PC-9 (cell line): ENCODE measurements around the gene CCL16. TPM values are rescaled to one million over a fixed set of nuclear protein-coding genes. Genes with fewer than 3 reads are reported as not detected.
A peak's percentile ranks its signal among the peaks of the same experiment; 100 is the strongest.

ENCODE experiments used
- BruUV-seq: library from RNA; stranded (reverse); fragments of 400-500 nt; replicated peaks from 2 replicates; lab custom pipeline; 2021; lab: Mats Ljungman, UMichigan
- CTCF ChIA-PET: fragments of 300-600 bp; sonication (Branson Sonifier 250); formaldehyde crosslinking; loops from one replicate; lab custom pipeline; 2022; ENCODE audit warnings: antibody characterized with exemption; lab: Charles Lee
- POLR2A ChIA-PET: fragments of 300-600 bp; sonication (Branson Sonifier 250); formaldehyde crosslinking; loops from one replicate; lab custom pipeline; 2022; ENCODE audit warnings: antibody characterized with exemption; ENCODE audit not compliant: unreplicated experiment; lab: Charles Lee
- DNase-seq, 2 experiments: peaks; one replicate each; pipeline versions ENCODE4 v3.0.0 to v3.0.0-alpha.2; 2015 to 2022; ENCODE audit warnings: mixed read lengths in 1 of 2
- H2AFZ ChIP-seq: fragments of 200-600 bp; sonication (generic); 2 replicates; pipeline ENCODE4 v1.8.1; 2017; ENCODE audit warnings: antibody characterized with exemption
- H3F3A ChIP-seq: fragments of 200-600 bp; sonication (generic); 2 replicates; pipeline ENCODE4 v1.8.1; 2017; ENCODE audit warnings: antibody characterized with exemption, mild to moderate bottlenecking, low read depth; ENCODE audit not compliant: insufficient read depth
- H3K27ac ChIP-seq: fragments of 200-600 bp; sonication (generic); 2 replicates; pipeline ENCODE4 v1.6.1; 2016; ENCODE audit warnings: mixed run types
- H3K27me3 ChIP-seq: fragments of 200-600 bp; sonication (generic); 2 replicates; pipeline ENCODE4 v1.6.1; 2016; ENCODE audit warnings: low read depth, mixed run types; ENCODE audit not compliant: insufficient read depth
- H3K36me3 ChIP-seq: fragments of 200-600 bp; sonication (generic); 2 replicates; pipeline ENCODE4 v1.6.1; 2016; ENCODE audit warnings: low read depth, mixed run types
- H3K4me1 ChIP-seq: fragments of 200-600 bp; sonication (generic); replicated peaks from 2 replicates; pipeline ENCODE4 v1.6.1; 2016; ENCODE audit warnings: mixed run types; ENCODE audit not compliant: insufficient read depth
- H3K4me2 ChIP-seq: fragments of 200-600 bp; sonication (generic); 2 replicates; pipeline ENCODE4 v1.6.1; 2017; ENCODE audit warnings: mixed run types
- H3K4me3 ChIP-seq: fragments of 200-600 bp; sonication (generic); 2 replicates; pipeline ENCODE4 v1.6.1; 2016; ENCODE audit warnings: mixed run types
- H3K79me2 ChIP-seq: fragments of 200-600 bp; sonication (generic); 2 replicates; pipeline ENCODE4 v1.6.1; 2017; ENCODE audit warnings: low read depth, mixed run types
- H3K9me2 ChIP-seq: fragments of 200-600 bp; sonication (generic); 2 replicates; pipeline ENCODE4 v1.8.1; 2017; ENCODE audit warnings: mild to moderate bottlenecking; ENCODE audit not compliant: insufficient read depth
- H3K9me3 ChIP-seq: fragments of 200-600 bp; sonication (generic); 2 replicates; pipeline ENCODE4 v1.8.1; 2016; ENCODE audit warnings: low read depth; ENCODE audit not compliant: insufficient read depth
- H4K20me1 ChIP-seq: fragments of 200-600 bp; sonication (generic); 2 replicates; pipeline ENCODE4 v1.8.1; 2017; ENCODE audit not compliant: insufficient read depth
- EZH2 ChIP-seq: fragments of 200-600 bp; sonication (generic); IDR thresholded peaks from 2 replicates; pipeline ENCODE4 v1.8.0; 2017; ENCODE audit warnings: antibody characterized with exemption, low read depth
- intact Hi-C: fragments of 100-400 bp; cut with micrococcal nuclease; formaldehyde crosslinking; loops from one replicate; pipeline ENCODE4 v1.10.0; 2022; ENCODE audit not compliant: unreplicated experiment
- total RNA-seq: library from RNA; stranded (reverse); gene quantifications from 2 replicates; pipeline ENCODE4 v1.2.3, GENCODE V29; 2021
- TF ChIP-seq, protein P1 (sequence below): fragments of 200-600 bp; sonication (generic); conservative IDR thresholded peaks from 2 replicates; pipeline ENCODE4 v1.6.1; 2017; ENCODE audit warnings: mixed run types, antibody characterized with exemption, mild to moderate bottlenecking, moderate library complexity

CCL16 gene
- total RNA-seq, 1 experiment from 2014 or later: not detected

DNA sequence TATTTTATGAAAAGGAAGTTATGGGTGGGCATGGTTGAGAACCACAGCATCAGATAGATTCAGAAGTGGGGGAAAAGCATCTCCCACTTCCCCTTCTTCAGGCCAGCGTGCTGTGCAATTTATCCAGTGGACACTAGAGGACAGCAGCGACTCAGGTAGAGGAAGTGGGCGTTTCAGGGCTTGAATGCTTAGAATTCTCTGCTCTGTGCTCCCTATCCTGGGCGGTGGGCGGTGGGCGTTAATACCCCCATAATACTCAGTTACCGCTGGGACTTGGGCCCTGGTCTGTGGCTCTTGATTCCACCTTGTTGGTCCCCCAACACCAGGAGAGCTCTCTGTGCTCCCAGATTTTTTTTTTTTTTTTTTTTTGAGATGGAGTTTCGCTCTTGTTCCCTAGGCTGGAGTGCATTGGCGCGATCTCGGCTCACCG, 34.1 kb downstream of the CCL16 start:
- POLR2A ChIA-PET: no interaction called here
- H3K4me2 ChIP-seq: peak overlapping the region; percentile 49
- H2AFZ ChIP-seq: no peak overlapping the region
- TF ChIP-seq, protein P1, sequence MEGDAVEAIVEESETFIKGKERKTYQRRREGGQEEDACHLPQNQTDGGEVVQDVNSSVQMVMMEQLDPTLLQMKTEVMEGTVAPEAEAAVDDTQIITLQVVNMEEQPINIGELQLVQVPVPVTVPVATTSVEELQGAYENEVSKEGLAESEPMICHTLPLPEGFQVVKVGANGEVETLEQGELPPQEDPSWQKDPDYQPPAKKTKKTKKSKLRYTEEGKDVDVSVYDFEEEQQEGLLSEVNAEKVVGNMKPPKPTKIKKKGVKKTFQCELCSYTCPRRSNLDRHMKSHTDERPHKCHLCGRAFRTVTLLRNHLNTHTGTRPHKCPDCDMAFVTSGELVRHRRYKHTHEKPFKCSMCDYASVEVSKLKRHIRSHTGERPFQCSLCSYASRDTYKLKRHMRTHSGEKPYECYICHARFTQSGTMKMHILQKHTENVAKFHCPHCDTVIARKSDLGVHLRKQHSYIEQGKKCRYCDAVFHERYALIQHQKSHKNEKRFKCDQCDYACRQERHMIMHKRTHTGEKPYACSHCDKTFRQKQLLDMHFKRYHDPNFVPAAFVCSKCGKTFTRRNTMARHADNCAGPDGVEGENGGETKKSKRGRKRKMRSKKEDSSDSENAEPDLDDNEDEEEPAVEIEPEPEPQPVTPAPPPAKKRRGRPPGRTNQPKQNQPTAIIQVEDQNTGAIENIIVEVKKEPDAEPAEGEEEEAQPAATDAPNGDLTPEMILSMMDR: peak; percentile 85
- no peak for TF ChIP-seq EZH2
- no peaks in the 10 kb centered on the region for H3F3A ChIP-seq
- DNase-seq: peak in 1 of 2 experiments; percentile 47
- H3K9me3 ChIP-seq: no peaks in the 10 kb centered on the region
- intact Hi-C loops: loop anchor here (10.0 kb wide), 1 partner anchor 92 kb away; no protein-coding TSS in a partner anchor
- H3K4me1 ChIP-seq: no peaks in the 10 kb centered on the region
- H4K20me1 ChIP-seq: no peaks in the 10 kb centered on the region
- no TSS peak for BruUV-seq
- no peak overlapping the region; the same call in 1 of the 2 replicates for H3K4me3 ChIP-seq
- H3K9me2 ChIP-seq: no peaks in the 10 kb centered on the region
- peaks cover 28% of the 10 kb centered on the region for H3K27me3 ChIP-seq
- no peaks in the 10 kb centered on the region for H3K79me2 ChIP-seq
- no peak overlapping the region for H3K27ac ChIP-seq
- CTCF ChIA-PET: interaction anchor here (0.7 kb wide), 1 partner anchor 65 kb away, joined by 6 read pairs; no protein-coding TSS in a partner anchor
- H3K36me3 ChIP-seq: no peaks in the 10 kb centered on the region

- Histone ChIP-seq H3K27ac (no peak overlapping the region), H2AFZ (no peak overlapping the region), H3K27me3 (peaks cover 10% of the 10 kb centered on the region), H3F3A (no peaks in the 10 kb centered on the region), H4K20me1 (no peaks in the 10 kb centered on the region), H3K9me2 (no peaks in the 10 kb centered on the region), H3K4me1 (no peaks in the 10 kb centered on the region), H3K36me3 (no peaks in the 10 kb centered on the region), H3K4me3 (no peak overlapping the region), H3K9me3 (no peaks in the 10 kb centered on the region), H3K79me2 (no peaks in the 10 kb centered on the region), H3K4me2 (no peak overlapping the region)
- DNase-seq: peak in 1 of 2 experiments; percentile 19
- no TSS peak for BruUV-seq
- intact Hi-C loops: loop anchor here (10.0 kb wide), 1 partner anchor 89 kb away; no protein-coding TSS in a partner anchor
- TF ChIP-seq EZH2: no peak
- TF ChIP-seq, protein P1: no peak
- ChIA-PET POLR2A (no interaction called here), CTCF (no interaction called here)
These were observed 37.1 kb downstream of the CCL16 start for GRCh38 chr17:35944151-35944550.

DNA sequence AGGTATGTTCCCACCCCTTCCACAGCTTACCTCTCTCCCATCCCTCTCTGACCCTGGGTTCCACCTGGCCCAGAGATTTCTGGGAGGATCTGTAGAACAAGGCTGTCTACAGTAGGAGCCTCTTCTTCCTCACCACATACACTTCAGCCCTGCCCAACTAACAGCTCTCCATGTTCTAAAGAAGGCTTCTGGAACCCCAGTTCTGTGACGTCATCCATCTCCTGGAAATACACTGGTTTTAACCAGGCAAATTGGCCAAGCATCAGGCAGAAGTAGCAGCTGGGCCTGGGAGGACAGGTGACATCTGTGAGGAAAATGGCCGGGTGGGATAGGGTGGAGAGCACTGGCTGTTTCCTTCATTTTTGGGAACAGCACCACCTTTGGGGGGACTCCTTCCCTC, 37.8 kb downstream of the CCL16 start, which contains the start of gene LYZL6:
TSS of gene LYZL6 (minus strand) at position 177 of the 400 bp plus-strand sequence. CDS start 4,357 bp downstream, outside the sequence.
- CTCF ChIA-PET: interaction anchor here (0.5 kb wide), 1 partner anchor 320 kb away, joined by 3 read pairs; no protein-coding TSS in a partner anchor
- intact Hi-C loops: loop anchor here (10.0 kb wide), 1 partner anchor 89 kb away; no protein-coding TSS in a partner anchor
- H3F3A ChIP-seq: no peaks in the 10 kb centered on the region

More for the DNA sequence above, 37.8 kb downstream of the CCL16 start, which contains the start of gene LYZL6:
- no peaks in the 10 kb centered on the region for H3K9me2 ChIP-seq
- no peaks in the 10 kb centered on the region for H3K79me2 ChIP-seq
- H3K27me3 ChIP-seq: peaks cover 10% of the 10 kb centered on the region
- no peaks in the 10 kb centered on the region for H3K36me3 ChIP-seq
- H3K4me1 ChIP-seq: no peaks in the 10 kb centered on the region
- no peak for DNase-seq
- H2AFZ ChIP-seq: no peak within 1 kb of the TSS
- H3K27ac ChIP-seq: no peak within 1 kb of the TSS
- no peaks in the 10 kb centered on the region for H3K9me3 ChIP-seq
- H3K4me3 ChIP-seq: no peak within 1 kb of the TSS
- no TSS peak for BruUV-seq
- POLR2A ChIA-PET: no interaction called here
- H4K20me1 ChIP-seq: no peaks in the 10 kb centered on the region
- TF ChIP-seq, protein P1: no peak
- TF ChIP-seq EZH2: no peak
- no peak within 1 kb of the TSS for H3K4me2 ChIP-seq
